ENCODE measurements around the gene RBPJL. TPM values are rescaled to one million over a fixed set of nuclear protein-coding genes. Genes with fewer than 3 reads are reported as not detected.

Gene RBPJL
- total RNA-seq, 2 experiments from 2014 or later: not detected

- peak overlapping the region; percentile 70 for H3K27ac ChIP-seq (ENCODE audit: low read depth, low read length, poor library complexity, severe bottlenecking)
- DNase-seq (ENCODE audit: low spot score): peak; percentile 87
These were observed 14.4 kb downstream of the RBPJL start for GRCh38 chr20:45320948-45321595.

GRCh38 chr20:45322952-45323383 is 16.3 kb downstream of the RBPJL start:
- Histone ChIP-seq H3K4me1 (ENCODE audit: insufficient read depth, low read length, poor library complexity, severe bottlenecking) (peaks cover 68% of the 10 kb centered on the region), H3K79me2 (ENCODE audit: insufficient read depth, low read depth, low read length) (no peaks in the 10 kb centered on the region), H3K9me3 (ENCODE audit: low read length) (peaks cover 5% of the 10 kb centered on the region; the same call in 1 of the 2 replicates), H3K36me3 (ENCODE audit: insufficient read depth, low read length) (no peaks in the 10 kb centered on the region), H3K4me2 (ENCODE audit: low read length) (no peak overlapping the region), H4K20me1 (ENCODE audit: insufficient read depth, low read length) (no peaks in the 10 kb centered on the region), H3K4me3 (ENCODE audit: low read depth, low read length, poor library complexity, severe bottlenecking) (no peak overlapping the region), H3K27ac (ENCODE audit: low read depth, low read length, poor library complexity, severe bottlenecking) (no peak overlapping the region), H2AFZ (ENCODE audit: low read length) (peak overlapping the region; percentile 43; the same call in 1 of the 2 replicates), H3K9me2 (ENCODE audit: insufficient read depth, low read length) (no peaks in the 10 kb centered on the region)
- DNase-seq (ENCODE audit: low spot score): peak; percentile 75
- ChIA-PET CTCF (ENCODE audit: unreplicated experiment) (no interaction called here), POLR2A (no interaction called here)
- no TSS peak for BruUV-seq (replicated peaks)
- TF ChIP-seq, protein P1, sequence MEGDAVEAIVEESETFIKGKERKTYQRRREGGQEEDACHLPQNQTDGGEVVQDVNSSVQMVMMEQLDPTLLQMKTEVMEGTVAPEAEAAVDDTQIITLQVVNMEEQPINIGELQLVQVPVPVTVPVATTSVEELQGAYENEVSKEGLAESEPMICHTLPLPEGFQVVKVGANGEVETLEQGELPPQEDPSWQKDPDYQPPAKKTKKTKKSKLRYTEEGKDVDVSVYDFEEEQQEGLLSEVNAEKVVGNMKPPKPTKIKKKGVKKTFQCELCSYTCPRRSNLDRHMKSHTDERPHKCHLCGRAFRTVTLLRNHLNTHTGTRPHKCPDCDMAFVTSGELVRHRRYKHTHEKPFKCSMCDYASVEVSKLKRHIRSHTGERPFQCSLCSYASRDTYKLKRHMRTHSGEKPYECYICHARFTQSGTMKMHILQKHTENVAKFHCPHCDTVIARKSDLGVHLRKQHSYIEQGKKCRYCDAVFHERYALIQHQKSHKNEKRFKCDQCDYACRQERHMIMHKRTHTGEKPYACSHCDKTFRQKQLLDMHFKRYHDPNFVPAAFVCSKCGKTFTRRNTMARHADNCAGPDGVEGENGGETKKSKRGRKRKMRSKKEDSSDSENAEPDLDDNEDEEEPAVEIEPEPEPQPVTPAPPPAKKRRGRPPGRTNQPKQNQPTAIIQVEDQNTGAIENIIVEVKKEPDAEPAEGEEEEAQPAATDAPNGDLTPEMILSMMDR (conservative IDR thresholded peaks at IDR 0.05; ENCODE audit: low read length): peak; percentile 74
- TF ChIP-seq EZH2phosphoT487 (IDR thresholded peaks at IDR 0.05; ENCODE audit: borderline replicate concordance, low read depth, low read length): no peak
- intact Hi-C loops (cut with micrococcal nuclease; ENCODE audit: unreplicated experiment): loop anchor here (1.0 to 5.0 kb wide), 3 partner anchors 114 to 448 kb away; no protein-coding TSS in a partner anchor

More at GRCh38 chr20:45320948-45321595, 14.4 kb downstream of the RBPJL start:
- Histone ChIP-seq H3K4me2 (ENCODE audit: low read length) (peak overlapping the region; percentile 61), H3K4me1 (ENCODE audit: insufficient read depth, low read length, poor library complexity, severe bottlenecking) (peaks cover 61% of the 10 kb centered on the region), H2AFZ (ENCODE audit: low read length) (0 out of 2 replicates have a peak overlapping the region, but pooled peaks have one; percentile 33), H3K9me3 (ENCODE audit: low read length) (peaks cover 5% of the 10 kb centered on the region; the same call in 1 of the 2 replicates), H3K79me2 (ENCODE audit: insufficient read depth, low read depth, low read length) (no peaks in the 10 kb centered on the region), H4K20me1 (ENCODE audit: insufficient read depth, low read length) (no peaks in the 10 kb centered on the region), H3K36me3 (ENCODE audit: insufficient read depth, low read length) (no peaks in the 10 kb centered on the region), H3K9me2 (ENCODE audit: insufficient read depth, low read length) (no peaks in the 10 kb centered on the region), H3K4me3 (ENCODE audit: low read depth, low read length, poor library complexity, severe bottlenecking) (peak overlapping the region; percentile 21)
- CTCF ChIA-PET (ENCODE audit: unreplicated experiment): interaction anchor here (0.8 kb wide), 1 partner anchor 42 kb away, joined by 3 read pairs; no protein-coding TSS in a partner anchor
- BruUV-seq (replicated peaks): no TSS peak
- POLR2A ChIA-PET: interaction anchor here (0.7 to 1.0 kb wide), 3 partner anchors 14 to 451 kb away, joined by 3 to 4 read pairs (median 3); no protein-coding TSS in a partner anchor
- intact Hi-C loops (cut with micrococcal nuclease; ENCODE audit: unreplicated experiment): loop anchor here (2.0 to 5.0 kb wide), 2 partner anchors 48 to 131 kb away; no protein-coding TSS in a partner anchor
- TF ChIP-seq, protein P1 (conservative IDR thresholded peaks at IDR 0.05; ENCODE audit: low read length): no peak
- TF ChIP-seq EZH2phosphoT487 (IDR thresholded peaks at IDR 0.05; ENCODE audit: borderline replicate concordance, low read depth, low read length): no peak

- no peak overlapping the region for H3K27ac ChIP-seq (ENCODE audit: low read depth, low read length, poor library complexity, severe bottlenecking)
- H3K9me2 ChIP-seq (ENCODE audit: insufficient read depth, low read length): no peaks in the 10 kb centered on the region
- no peak for DNase-seq (ENCODE audit: low spot score)
- no peaks in the 10 kb centered on the region for H3K36me3 ChIP-seq (ENCODE audit: insufficient read depth, low read length)
- H4K20me1 ChIP-seq (ENCODE audit: insufficient read depth, low read length): no peaks in the 10 kb centered on the region
- peaks cover 62% of the 10 kb centered on the region for H3K4me1 ChIP-seq (ENCODE audit: insufficient read depth, low read length, poor library complexity, severe bottlenecking)
- peaks cover 5% of the 10 kb centered on the region; the same call in 1 of the 2 replicates for H3K9me3 ChIP-seq (ENCODE audit: low read length)
- H3K4me3 ChIP-seq (ENCODE audit: low read depth, low read length, poor library complexity, severe bottlenecking): no peak overlapping the region
- ChIA-PET CTCF (ENCODE audit: unreplicated experiment) (no interaction called here), POLR2A (no interaction called here)
- H3K4me2 ChIP-seq (ENCODE audit: low read length): no peak overlapping the region
- no TSS peak for BruUV-seq (replicated peaks)
- intact Hi-C loops (cut with micrococcal nuclease; ENCODE audit: unreplicated experiment): loop anchor here (1.0 to 5.0 kb wide), 3 partner anchors 113 to 448 kb away; no protein-coding TSS in a partner anchor
- H3K79me2 ChIP-seq (ENCODE audit: insufficient read depth, low read depth, low read length): no peaks in the 10 kb centered on the region
- H2AFZ ChIP-seq (ENCODE audit: low read length): no peak overlapping the region
- TF ChIP-seq, protein P1 (conservative IDR thresholded peaks at IDR 0.05; ENCODE audit: low read length): no peak
- TF ChIP-seq EZH2phosphoT487 (IDR thresholded peaks at IDR 0.05; ENCODE audit: borderline replicate concordance, low read depth, low read length): no peak
These were observed 17.1 kb downstream of the RBPJL start for GRCh38 chr20:45323731-45324130.

All from OCI-LY7 (cell line).